Epithelial cell of prostate (primary cell): Measurements from ENCODE around the gene ARHGAP26.

Experiments used
- DNase-seq: peaks from one replicate; pipeline ENCODE4 v3.0.0-alpha.2; 2011; ENCODE audit warnings: low read depth, low spot score
- H3K27ac ChIP-seq: fragments of 450-650 bp; 2 replicates; pipeline ENCODE4 v1.5.1; 2017; ENCODE audit warnings: mild to moderate bottlenecking

Gene ARHGAP26

DNA sequence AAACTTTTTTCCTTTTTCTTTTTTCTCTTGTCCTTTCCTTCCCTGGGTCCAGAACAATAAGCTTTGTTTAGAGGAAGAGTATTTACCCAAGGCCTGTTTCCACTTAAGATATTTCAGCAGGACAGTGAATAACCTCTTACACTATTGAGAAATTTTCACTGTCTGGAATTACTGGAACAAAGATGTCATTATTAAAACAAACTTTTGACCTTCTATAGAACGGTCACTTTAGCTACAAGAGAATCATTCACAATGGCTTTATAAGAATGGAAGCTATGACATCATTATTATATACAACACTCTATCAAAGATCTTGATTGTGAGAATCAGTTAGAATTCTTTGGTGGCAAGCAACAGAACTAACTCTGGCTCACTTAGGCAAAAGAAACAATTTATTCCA, 22.0 kb upstream of the ARHGAP26 start:
- no peak for DNase-seq
- no peak overlapping the region for H3K27ac ChIP-seq

GRCh38 chr5:142748568-142749249, 21.5 kb upstream of the ARHGAP26 start:
- DNase-seq = no peak

GRCh38 chr5:142749321-142749720, 20.9 kb upstream of the ARHGAP26 start:
- peak overlapping the region; percentile 34 for H3K27ac ChIP-seq
- DNase-seq = peak; percentile 48

More at GRCh38 chr5:142748568-142749249, 21.5 kb upstream of the ARHGAP26 start:
- H3K27ac ChIP-seq = peak overlapping the region; percentile 34

GRCh38 chr5:142753116-142753631, 17.0 kb upstream of the ARHGAP26 start:
- H3K27ac ChIP-seq = no peak overlapping the region
- DNase-seq = no peak

- DNase-seq = no peak
- H3K27ac ChIP-seq = no peak overlapping the region
Observed at GRCh38 chr5:142754031-142754430, 16.1 kb upstream of the ARHGAP26 start.

- no peak overlapping the region for H3K27ac ChIP-seq
- DNase-seq = no peak
Observed at GRCh38 chr5:142756576-142756975, 13.6 kb upstream of the ARHGAP26 start.

GRCh38 chr5:142757564-142757963, 12.6 kb upstream of the ARHGAP26 start:
- DNase-seq = no peak
- H3K27ac ChIP-seq = no peak overlapping the region

DNA sequence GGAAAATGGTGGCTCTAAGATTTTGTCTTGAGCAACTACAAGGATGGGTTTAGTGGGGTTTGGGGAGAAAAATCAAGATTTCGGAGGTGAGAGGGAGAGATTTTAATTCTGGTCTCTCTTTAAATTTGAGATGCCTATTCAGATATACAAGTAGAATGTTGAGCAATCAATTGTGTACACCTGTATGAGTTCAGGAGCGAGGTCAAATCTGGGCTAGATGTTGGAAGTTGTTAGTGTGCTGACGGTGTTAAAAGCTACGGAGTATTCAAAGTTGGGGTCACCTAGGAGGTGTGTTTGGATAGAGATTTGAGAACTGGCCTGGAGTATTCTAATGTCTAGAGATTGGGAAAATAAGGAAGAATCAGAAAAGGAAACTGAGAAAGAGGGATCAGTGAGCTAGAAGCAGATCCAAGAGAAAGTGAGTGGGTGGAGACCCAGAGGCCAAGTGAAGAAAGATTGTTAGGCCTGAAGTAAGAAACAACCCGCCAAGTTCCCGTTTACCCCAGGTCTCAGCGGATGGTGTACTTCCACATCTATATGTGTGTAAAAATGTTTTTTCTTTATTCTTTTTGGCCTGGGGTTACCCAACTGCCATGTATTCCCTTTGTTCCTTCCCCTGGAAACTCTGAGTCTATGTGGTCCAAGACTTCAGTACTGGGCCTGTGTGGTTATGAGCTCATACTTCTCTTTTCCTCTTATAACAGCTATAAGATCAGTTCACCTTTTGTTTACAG, 11.9 kb upstream of the ARHGAP26 start:
- no peak for DNase-seq
- no peak overlapping the region for H3K27ac ChIP-seq

- no peak for DNase-seq
- H3K27ac ChIP-seq = no peak overlapping the region
Observed at GRCh38 chr5:142758796-142759145, 11.4 kb upstream of the ARHGAP26 start.

DNA sequence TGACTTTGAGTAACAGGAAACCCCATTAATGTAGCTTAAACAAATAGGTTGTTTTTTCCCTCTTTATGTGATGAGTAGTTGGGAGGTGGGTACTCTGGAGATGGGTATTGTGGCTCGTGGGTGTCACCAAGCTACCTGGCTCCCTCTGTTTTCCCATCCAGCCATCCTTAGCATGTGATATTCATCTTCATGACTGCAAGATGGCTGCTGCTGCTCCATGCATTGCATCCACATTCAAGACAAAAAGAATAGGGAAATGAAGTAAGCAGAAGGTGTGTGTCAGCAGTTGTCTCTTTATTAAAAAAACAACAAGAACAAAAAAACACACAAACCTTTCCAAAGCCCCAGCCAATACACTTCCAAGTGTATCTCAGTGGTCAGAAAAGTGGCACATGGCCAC, 6.5 kb upstream of the ARHGAP26 start:
- DNase-seq = no peak
- H3K27ac ChIP-seq = no peak overlapping the region

DNA sequence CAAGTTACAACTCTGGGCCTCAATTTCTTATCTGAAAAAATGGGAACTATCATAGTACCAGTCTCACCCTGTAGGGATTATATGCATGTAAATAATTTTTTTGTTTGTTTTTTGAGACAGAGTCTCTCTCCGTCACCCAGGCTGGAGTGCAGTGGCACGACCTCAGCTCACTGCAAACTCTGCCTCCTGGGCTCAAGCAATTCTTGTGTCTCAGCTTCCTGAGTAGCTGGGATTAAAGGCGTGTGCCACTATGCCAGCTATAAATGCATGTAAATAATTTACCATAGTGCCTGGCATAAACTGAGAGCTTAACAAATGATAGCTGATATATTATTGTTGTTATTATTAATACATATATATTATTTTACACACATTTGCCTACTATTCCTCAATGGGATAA, 3.0 kb upstream of the ARHGAP26 start:
- no peak overlapping the region for H3K27ac ChIP-seq
- no peak for DNase-seq

GRCh38 chr5:142767911-142768310, 2.3 kb upstream of the ARHGAP26 start:
- H3K27ac ChIP-seq = no peak overlapping the region
- DNase-seq = no peak

GRCh38 chr5:142769251-142769792, 855 bp upstream of the ARHGAP26 start:
- no peak overlapping the region for H3K27ac ChIP-seq
- DNase-seq = no peak

DNA sequence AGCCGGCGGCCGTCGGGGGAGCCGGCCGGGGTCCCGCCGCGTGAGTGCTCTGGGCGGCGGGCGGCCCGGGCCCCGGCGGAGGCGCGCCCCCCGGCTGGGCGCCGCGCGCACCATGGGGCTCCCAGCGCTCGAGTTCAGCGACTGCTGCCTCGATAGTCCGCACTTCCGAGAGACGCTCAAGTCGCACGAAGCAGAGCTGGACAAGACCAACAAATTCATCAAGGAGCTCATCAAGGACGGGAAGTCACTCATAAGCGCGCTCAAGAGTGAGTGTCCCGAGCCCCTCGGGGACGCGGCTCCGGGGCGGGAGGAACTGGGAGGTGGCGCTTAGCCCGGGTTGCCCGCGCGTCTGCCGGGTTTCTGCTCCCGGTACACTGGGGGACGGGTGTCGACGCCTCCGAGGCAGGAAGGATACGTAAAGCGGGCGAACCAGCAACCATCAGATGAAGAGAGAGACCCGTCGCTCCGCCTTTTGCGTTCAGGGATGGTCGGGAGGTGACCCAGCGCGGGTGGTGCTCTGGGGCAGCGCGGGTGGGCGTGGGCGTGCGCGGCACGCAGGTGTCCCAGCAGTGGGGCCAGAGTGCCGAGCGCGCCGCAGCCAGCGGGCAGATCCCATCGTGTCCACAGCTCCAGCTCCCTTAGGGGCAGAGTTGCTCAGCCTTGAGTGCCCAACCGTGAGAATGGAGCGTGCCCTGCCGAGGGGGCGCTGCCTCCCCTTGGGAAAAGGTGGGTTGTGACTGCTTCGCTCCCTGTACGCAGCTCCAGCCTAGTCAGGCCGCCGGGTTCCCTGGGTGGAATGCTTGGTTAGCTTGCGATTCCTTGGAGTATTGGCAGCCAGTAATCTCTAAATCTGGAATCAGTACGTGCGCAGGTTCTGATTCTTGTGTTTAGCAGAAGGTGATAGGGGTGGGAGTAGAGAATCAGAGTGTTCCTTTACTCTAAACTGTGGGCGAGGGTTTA, 753 bp downstream of the ARHGAP26 start:
- no peak for DNase-seq
- H3K27ac ChIP-seq = peak overlapping the region; percentile 51

GRCh38 chr5:142771666-142772065, 1.5 kb downstream of the ARHGAP26 start:
- no peak for DNase-seq
- no peak overlapping the region for H3K27ac ChIP-seq

DNA sequence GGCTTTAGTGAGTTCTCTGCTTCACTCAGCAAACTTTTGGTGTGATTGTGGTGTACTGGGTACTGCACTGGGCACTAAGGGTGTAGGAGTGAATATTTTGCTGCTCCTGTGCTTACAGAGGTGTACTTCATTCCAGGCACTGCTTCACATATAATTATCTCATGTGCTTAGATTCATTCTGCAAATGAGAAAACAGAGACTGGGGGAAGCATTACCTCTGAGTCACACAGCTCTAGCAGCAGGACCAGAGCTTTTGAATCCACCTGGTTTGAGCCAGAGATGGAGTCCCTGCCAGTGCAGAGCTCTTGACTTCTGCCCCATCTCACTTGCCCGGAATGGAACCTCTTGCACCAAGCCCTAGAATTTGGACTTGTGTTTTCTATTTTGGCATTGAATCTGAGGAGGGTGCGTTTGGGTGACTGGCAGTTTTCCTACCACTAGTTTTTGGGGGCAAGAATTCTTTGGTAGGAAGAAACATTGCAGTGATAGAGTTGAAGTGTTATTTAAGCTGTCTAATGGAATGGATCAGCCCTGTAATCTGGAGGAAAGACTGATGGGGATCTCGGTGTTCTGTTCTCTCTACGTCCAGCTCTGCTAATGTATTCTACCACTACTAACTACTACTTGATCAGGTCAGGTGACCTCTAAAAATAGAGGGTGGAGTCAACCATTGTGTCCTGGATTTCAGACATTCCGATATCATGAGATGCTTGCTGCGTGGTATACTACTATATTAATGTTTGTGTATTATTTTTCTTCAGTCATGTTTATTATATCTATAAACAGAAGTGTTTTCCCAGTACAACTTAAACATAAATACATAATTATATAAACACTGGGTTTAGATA, 2.5 kb downstream of the ARHGAP26 start:
- DNase-seq = no peak
- no peak overlapping the region for H3K27ac ChIP-seq

DNA sequence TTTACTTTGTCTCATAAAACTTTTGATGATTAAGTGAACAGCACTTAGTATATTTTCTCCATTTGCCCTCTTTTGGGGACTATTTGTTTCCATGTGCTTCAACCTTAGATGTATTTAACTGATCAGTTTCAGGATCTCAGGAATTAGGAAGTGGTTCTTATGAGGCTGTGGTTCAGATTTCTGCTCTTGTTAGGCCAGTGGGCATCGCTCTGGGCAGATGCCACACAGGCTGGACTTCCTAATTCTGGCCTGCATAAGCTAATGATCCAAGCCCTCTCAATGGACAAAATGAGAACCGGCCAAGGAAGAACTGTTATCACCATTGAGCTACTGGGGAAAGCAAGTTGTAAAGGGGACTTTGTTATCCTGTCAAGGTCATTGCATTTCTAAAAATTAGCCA, 6.9 kb downstream of the ARHGAP26 start:
- H3K27ac ChIP-seq = no peak overlapping the region
- DNase-seq = no peak

GRCh38 chr5:142777850-142778249, 7.7 kb downstream of the ARHGAP26 start:
- no peak for DNase-seq
- H3K27ac ChIP-seq = no peak overlapping the region

DNA sequence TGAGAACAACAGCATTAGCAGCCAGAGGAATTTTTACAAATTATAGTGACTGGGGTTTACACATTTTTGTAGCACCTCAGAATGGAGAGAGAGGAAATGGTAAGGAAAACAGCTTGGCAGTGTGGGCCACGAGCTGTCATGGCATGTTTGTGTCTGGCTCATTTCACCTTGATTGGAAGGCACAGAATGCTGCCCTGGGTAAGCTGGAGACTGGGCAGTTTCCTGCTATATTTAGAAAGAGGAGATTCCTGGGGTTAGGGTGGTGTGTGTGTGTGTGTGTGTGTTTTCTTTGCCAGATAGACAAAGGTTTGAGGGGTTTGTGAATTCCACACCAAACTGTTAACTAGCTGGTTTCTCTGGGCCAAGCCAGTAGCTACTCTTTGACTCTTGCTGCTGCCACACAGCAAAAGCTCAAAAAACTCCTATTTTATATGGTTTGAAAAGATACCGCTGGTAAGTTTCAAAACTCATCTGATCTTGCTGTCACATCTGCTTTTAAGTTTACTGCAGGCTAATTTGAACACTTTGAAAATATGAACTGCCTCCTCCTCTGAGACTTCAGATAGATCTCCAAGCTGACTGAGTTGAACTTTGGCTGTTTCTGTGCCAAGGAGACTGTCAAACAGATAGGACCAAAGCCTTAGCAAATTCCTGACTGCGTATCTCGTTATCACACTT, 9.1 kb downstream of the ARHGAP26 start:
- peak; percentile 12 for DNase-seq
- H3K27ac ChIP-seq = peak overlapping the region; percentile 30
